Activated B cell treated with CpG ODN at 0.5 μM for 24 hours (primary cell): ENCODE measurements around the gene ZNF157. TPM values are rescaled to one million over a fixed set of nuclear protein-coding genes. Genes with fewer than 3 reads are reported as not detected.
"Not testable (repeated sequence)": the region's sequence is repeated elsewhere in the genome, so short reads cannot be mapped to it uniquely, and the experiment has no call there.

ENCODE experiments used
- ATAC-seq: fragments of 200-7000 bp; cut with Tn5 transposase; one replicate; pipeline ENCODE4 v1.10.0; 2021; ENCODE audit warnings: low read depth, mild to moderate bottlenecking, moderate library complexity
- CTCF ChIA-PET: fragments of 350-600 bp; sonication (Branson Sonifier 250); formaldehyde crosslinking; loops from one replicate; lab custom pipeline; 2021; ENCODE audit warnings: antibody characterized with exemption; lab: Charles Lee
- POLR2A ChIA-PET: fragments of 350-600 bp; sonication (Branson Sonifier 250); formaldehyde crosslinking; loops from one replicate; lab custom pipeline; 2021; ENCODE audit warnings: antibody characterized with exemption; lab: Charles Lee
- DNase-seq: peaks from one replicate; pipeline ENCODE4 v3.0.0; 2022
- H3K27ac Mint-ChIP-seq: one replicate; pipeline ENCODE4 v1.8.0; 2020; ENCODE audit warnings: mixed read lengths
- H3K27me3 Mint-ChIP-seq: one replicate; pipeline ENCODE4 v1.8.0; 2021; ENCODE audit warnings: mixed read lengths
- H3K36me3 Mint-ChIP-seq: one replicate; pipeline ENCODE4 v1.8.0; 2021; ENCODE audit warnings: low read depth, mixed read lengths
- H3K4me1 Mint-ChIP-seq: one replicate; pipeline ENCODE4 v1.8.0; 2021; ENCODE audit warnings: mixed read lengths
- H3K4me3 Mint-ChIP-seq: one replicate; pipeline ENCODE4 v1.8.0; 2020; ENCODE audit warnings: mild to moderate bottlenecking, mixed read lengths
- H3K9me3 Mint-ChIP-seq: one replicate; pipeline ENCODE4 v1.8.0; 2020; ENCODE audit warnings: mixed read lengths
- CTCF ChIP-seq: fragments of 200-600 bp; IDR thresholded peaks from one replicate; pipeline ENCODE4 v1.8.0; 2022; ENCODE audit warnings: antibody characterized with exemption, mild to moderate bottlenecking
- intact Hi-C: fragments of 100-400 bp; cut with micrococcal nuclease; formaldehyde crosslinking; loops from one replicate; pipeline ENCODE4 v1.15.1; 2024
- total RNA-seq: library from RNA; stranded (reverse); gene quantifications from 2 replicates; pipeline ENCODE4 v1.2.3, GENCODE V29; 2022

Gene ZNF157
- total RNA-seq, result 1.2 and 1.8 TPM in 2 replicates

DNA sequence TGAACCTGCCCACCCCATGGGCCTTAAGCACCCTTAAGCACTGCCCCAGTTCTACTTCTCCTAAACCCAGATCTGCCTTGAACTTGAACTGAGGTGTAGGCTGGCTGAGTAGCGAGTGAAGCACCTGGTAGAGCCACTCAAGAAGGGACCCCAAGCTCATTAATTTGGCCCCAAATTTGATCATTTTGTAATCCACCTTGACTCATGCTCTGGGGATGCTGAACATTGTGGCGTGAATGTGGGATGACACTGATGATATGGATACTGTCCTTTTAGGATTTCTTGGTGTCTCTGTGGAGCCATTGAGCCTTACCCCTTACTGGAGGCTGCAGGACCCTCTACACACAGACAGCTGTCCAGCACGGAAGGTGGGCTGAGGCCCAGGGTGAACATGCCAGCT is at the start of gene ZNF157:
ZNF157 (plus strand) TSS at position 301 of the 400 bp plus-strand sequence; CDS start at position 392, 91 bp downstream.
- H3K27ac Mint-ChIP-seq, result no peak within 1 kb of the TSS
- H3K4me1 Mint-ChIP-seq, result peaks cover 14% of the 10 kb centered on the region
- POLR2A ChIA-PET, result interaction anchor here (0.6 kb wide), 1 partner anchor 13 kb away, joined by 3 read pairs; no protein-coding TSS in a partner anchor
- intact Hi-C loops, result no loop called here
- TF ChIP-seq CTCF, result no peak
- no peak for DNase-seq
- no peaks in the 10 kb centered on the region for H3K9me3 Mint-ChIP-seq
- CTCF ChIA-PET, result no interaction called here
- no peaks in the 10 kb centered on the region for H3K27me3 Mint-ChIP-seq
- no peaks in the 10 kb centered on the region for H3K36me3 Mint-ChIP-seq
- ATAC-seq, result no peak
- no peak within 1 kb of the TSS for H3K4me3 Mint-ChIP-seq

GRCh38 chrX:47321386-47321785 is 49.0 kb upstream of the ZNF157 start:
- CTCF ChIA-PET, result no interaction called here
- no peak for TF ChIP-seq CTCF

GRCh38 chrX:47321823-47322371 is 48.5 kb upstream of the ZNF157 start:
- Mint-ChIP-seq H3K4me3 (no peak overlapping the region), H3K36me3 (no peaks in the 10 kb centered on the region), H3K27ac (no peak overlapping the region), H3K27me3 (no peaks in the 10 kb centered on the region), H3K4me1 (no peaks in the 10 kb centered on the region), H3K9me3 (no peaks in the 10 kb centered on the region)
- no peak for TF ChIP-seq CTCF
- intact Hi-C loops, result no loop called here
- ATAC-seq (no peak), DNase-seq (no peak)
- POLR2A ChIA-PET, result no interaction called here
- CTCF ChIA-PET, result no interaction called here

More at GRCh38 chrX:47321386-47321785, 49.0 kb upstream of the ZNF157 start:
- DNase-seq, result no peak
- no peaks in the 10 kb centered on the region for H3K36me3 Mint-ChIP-seq
- no peaks in the 10 kb centered on the region for H3K9me3 Mint-ChIP-seq
- H3K4me1 Mint-ChIP-seq, result no peaks in the 10 kb centered on the region
- no peak overlapping the region for H3K4me3 Mint-ChIP-seq
- no peak for ATAC-seq
- intact Hi-C loops, result no loop called here
- POLR2A ChIA-PET, result no interaction called here
- H3K27ac Mint-ChIP-seq, result no peak overlapping the region
- H3K27me3 Mint-ChIP-seq, result no peaks in the 10 kb centered on the region

DNA sequence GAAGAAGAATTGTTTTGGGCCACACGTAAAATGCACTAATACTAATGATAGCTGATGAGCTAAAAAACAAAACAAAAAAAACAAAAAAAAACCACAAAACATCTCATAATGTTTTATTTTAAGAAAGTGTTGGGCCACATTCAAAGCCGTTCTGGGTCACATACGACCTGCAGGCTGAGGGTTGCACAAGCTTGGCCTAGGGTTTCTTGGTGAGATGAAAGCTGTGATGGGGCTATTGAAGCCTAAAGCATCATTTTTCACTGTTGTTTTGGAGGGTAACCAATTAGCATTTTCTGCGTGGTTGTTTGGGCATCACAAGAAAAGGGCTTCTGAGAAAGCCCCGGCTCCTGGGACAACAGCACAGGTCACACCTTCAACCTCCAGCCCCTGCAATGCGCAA is 42.5 kb upstream of the ZNF157 start:
- no peak for TF ChIP-seq CTCF

GRCh38 chrX:47332729-47333128 is 37.6 kb upstream of the ZNF157 start:
- H3K4me1 Mint-ChIP-seq, H3K9me3 Mint-ChIP-seq, CTCF ChIA-PET, H3K36me3 Mint-ChIP-seq, POLR2A ChIA-PET, intact Hi-C loops, H3K27ac Mint-ChIP-seq, H3K4me3 Mint-ChIP-seq, DNase-seq, H3K27me3 Mint-ChIP-seq, ATAC-seq: not testable (repeated sequence)

More for the DNA sequence above, 42.5 kb upstream of the ZNF157 start:
- Mint-ChIP-seq H3K4me3 (no peak overlapping the region), H3K9me3 (no peaks in the 10 kb centered on the region), H3K27ac (no peak overlapping the region), H3K27me3 (no peaks in the 10 kb centered on the region), H3K36me3 (no peaks in the 10 kb centered on the region), H3K4me1 (no peaks in the 10 kb centered on the region)
- ChIA-PET POLR2A (no interaction called here), CTCF (no interaction called here)
- intact Hi-C loops, result no loop called here
- ATAC-seq (no peak), DNase-seq (no peak)

DNA sequence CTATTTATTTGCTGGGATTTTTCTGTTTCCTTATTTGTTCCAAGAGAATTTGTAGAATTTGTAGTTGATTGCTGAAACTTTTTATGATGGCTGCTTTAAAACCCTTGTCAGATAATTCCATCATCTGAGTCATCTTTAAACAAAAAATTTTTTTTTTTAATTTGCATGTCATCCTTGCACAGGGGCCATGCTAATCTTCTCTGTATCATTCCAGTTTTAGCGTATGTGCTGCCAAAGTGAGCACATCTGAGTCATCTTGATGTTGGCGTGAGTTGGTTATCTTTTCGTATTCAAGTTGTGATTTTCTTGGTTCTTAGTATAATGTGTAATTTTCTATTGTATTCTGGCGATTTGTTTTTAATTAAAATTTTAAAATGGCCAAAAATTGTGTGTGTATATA is 18.7 kb upstream of the ZNF157 start:
- no peaks in the 10 kb centered on the region for H3K4me1 Mint-ChIP-seq
- no peak for TF ChIP-seq CTCF
- H3K27ac Mint-ChIP-seq, result no peak overlapping the region
- DNase-seq, result no peak
- intact Hi-C loops, result no loop called here
- no peaks in the 10 kb centered on the region for H3K9me3 Mint-ChIP-seq
- CTCF ChIA-PET, result no interaction called here
- ATAC-seq, result no peak
- H3K4me3 Mint-ChIP-seq, result no peak overlapping the region
- no peaks in the 10 kb centered on the region for H3K36me3 Mint-ChIP-seq
- POLR2A ChIA-PET, result no interaction called here
- H3K27me3 Mint-ChIP-seq, result no peaks in the 10 kb centered on the region
